Prostate gland (tissue), 2 donors: Measurements from ENCODE around the gene HELB.

ENCODE experiments used
- POLR2A ChIP-seq: fragments of 450-650 bp; IDR thresholded peaks from one replicate; pipeline ENCODE4 v1.6.1; 2016; ENCODE audit warnings: antibody characterized with exemption, mild to moderate bottlenecking
- TF ChIP-seq, protein P1 (sequence below), 4 experiments: fragments of 200-600 bp in 2 of 4; fragments of 450-650 bp in 2 of 4; sonication (generic) in 2 of 4; IDR thresholded peaks; 1 replicate in 3 of 4; 2 replicates in 1 of 4; pipeline ENCODE4 v1.5.1; 2016 to 2019; ENCODE audit warnings: antibody characterized with exemption in 4 of 4, mild to moderate bottlenecking in 2 of 4, moderate library complexity in 2 of 4

DNA sequence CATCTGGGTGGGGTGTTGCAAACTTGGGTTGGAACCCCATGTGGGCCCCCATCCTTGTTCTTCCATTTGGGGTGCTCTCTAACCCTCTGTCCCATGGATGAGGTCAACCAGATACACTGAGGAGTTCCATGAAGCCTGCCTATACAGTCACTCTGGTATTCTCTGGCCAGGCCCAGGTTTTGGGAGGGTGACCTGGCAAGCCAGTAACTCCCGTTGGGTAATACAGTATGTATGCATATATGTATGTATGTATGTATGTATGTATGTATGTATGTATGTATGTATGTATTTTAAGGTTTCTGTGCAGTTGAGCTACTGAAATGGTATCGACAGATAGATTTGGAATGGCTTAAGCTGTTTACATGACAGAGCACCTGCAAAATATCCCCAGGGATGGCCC is 12.8 kb upstream of the HELB start:
- TF ChIP-seq, protein P1, sequence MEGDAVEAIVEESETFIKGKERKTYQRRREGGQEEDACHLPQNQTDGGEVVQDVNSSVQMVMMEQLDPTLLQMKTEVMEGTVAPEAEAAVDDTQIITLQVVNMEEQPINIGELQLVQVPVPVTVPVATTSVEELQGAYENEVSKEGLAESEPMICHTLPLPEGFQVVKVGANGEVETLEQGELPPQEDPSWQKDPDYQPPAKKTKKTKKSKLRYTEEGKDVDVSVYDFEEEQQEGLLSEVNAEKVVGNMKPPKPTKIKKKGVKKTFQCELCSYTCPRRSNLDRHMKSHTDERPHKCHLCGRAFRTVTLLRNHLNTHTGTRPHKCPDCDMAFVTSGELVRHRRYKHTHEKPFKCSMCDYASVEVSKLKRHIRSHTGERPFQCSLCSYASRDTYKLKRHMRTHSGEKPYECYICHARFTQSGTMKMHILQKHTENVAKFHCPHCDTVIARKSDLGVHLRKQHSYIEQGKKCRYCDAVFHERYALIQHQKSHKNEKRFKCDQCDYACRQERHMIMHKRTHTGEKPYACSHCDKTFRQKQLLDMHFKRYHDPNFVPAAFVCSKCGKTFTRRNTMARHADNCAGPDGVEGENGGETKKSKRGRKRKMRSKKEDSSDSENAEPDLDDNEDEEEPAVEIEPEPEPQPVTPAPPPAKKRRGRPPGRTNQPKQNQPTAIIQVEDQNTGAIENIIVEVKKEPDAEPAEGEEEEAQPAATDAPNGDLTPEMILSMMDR (IDR thresholded peaks at IDR 0.05), result no peak
- no peak for TF ChIP-seq POLR2A
